Placental epithelial cell (primary cell): Measurements from ENCODE around the gene ANAPC10. TPM values are rescaled to one million over a fixed set of nuclear protein-coding genes. Genes with fewer than 3 reads are reported as not detected.

Experiments used
- total RNA-seq: library from RNA; depleted of rRNA; stranded (reverse); fragments of >200 nt; gene quantifications from 2 replicates; pipeline ENCODE4 v1.2.3, GENCODE V29; 2012

The ANAPC10 gene
- total RNA-seq: 16.6 and 18.5 TPM in 2 replicates

GRCh38 chr4:145097821-145098674 is at the start of gene ANAPC10, which contains the start of gene ABCE1:
Gene ANAPC10 (minus strand): TSS chr4:145098196. CDS start chr4:145096099, 2,097 bp downstream.
Gene ABCE1 (plus strand): TSS chr4:145098311. CDS start chr4:145104413, 6,102 bp downstream.

Other genes with a start within 250 kb of the ANAPC10 start
- gene ABCE1, start 115 bp upstream of the ANAPC10 start, total RNA-seq: 45.5 and 77.1 TPM in 2 replicates
- gene OTUD4, start 82.4 kb upstream of the ANAPC10 start, total RNA-seq: 16.9 and 27.8 TPM in 2 replicates